HG03064 (cell line): ENCODE results near the gene ODR4.
"Not testable (repeated sequence)": the region's sequence is repeated elsewhere in the genome, so short reads cannot be mapped to it uniquely, and the experiment has no call there.

Experiments used
- ATAC-seq: cut with Tn5 transposase; IDR thresholded peaks from one replicate; pipeline ENCODE4 v1.9.1; 2021; ENCODE audit warnings: low read depth; ENCODE audit not compliant: unreplicated experiment

The ODR4 gene

DNA sequence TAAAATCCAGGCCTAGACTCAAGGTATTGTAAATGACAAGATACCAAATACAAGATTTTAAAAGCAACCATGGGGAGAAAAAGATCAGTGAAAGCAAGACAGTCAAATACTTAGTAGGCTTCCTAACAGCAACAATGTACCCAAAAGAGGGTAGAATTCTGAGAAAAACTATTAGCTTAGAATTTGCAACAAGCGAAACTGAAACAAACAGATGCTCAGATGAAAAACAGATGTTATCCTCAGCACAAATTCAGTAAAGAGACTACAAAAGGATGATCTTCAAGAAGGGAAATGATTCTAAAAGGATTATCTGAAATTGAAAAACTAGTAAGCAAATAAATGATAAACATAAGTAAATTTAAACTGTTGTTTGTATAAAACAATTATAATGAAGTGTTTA is 45.3 kb downstream of the ODR4 start:
- peak; percentile 96 for ATAC-seq

DNA sequence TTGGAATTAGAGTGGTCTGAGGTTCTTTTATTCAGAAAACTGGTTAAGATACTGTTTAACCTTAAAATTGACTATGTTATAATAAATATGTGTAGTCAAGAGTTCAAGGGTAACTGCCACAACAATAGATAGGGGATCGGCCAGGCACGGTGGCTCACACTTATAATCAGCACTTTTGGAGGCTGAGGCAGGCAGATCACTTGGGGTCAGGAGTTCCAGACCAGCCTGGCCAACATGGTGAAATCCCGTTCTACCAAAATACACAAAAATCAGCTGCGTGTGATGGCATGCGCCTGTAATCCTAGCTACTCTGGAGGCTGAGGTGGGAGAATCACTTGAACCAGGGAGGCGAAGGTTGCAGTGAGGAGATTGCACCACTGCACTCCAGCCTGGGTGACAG is 45.8 kb downstream of the ODR4 start:
- ATAC-seq: no peak

DNA sequence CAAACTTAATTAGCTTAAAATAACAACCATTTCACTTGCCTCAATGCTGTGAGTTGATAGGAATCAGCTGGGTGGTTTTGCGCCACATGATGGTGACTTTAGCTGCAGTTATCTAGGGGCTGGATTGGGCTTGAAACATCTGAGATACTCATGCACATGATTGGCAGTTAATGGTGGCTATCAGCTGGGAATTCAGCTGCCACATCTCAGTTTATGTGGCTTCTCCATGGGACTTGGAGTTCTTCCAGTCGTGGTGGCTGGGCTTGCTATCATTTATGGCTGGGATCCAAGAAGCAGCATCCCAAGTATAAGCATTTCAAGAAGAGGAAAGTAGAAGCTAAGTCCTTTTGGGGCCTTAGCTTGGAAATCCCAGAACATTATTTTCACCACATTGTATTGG is 48.9 kb downstream of the ODR4 start:
- no peak for ATAC-seq

DNA sequence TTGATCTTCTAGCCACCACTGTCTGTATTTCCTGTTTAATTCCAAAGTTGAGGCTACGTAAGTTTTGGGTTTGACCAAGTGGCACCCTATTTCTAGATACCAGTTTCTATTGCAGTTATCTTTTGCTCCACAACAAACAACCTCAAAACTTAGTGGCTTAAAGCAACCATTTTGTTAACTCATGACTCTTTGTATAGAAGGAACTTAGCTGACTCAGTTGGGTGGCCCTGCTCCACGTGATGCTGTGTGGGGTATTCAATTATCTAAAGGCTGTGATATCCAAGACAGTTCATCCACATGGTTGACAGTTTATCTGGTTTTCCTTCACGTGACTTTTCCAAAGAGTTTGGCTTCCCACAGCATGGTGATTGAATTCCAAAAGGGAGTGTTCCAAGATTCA is 50.5 kb downstream of the ODR4 start:
- ATAC-seq: no peak

DNA sequence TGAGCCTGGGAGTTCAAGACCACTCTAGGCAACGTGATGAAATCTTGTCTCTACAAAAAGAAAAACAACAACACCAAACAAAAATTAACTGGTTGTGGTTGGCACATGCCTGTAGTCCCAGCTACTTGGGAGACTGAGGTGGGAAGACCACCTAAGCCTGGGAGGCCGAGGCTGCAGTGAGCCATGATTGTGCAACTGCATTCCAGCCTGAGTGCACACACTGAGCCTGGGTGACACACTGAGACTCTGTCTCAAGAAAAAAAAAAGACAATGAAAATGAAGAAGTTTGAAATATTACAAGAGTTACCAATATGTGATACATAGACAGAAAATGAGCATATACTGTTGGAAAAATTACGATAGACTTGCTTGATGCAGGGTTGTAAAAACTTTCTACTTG is 53.4 kb downstream of the ODR4 start:
- no peak for ATAC-seq

DNA sequence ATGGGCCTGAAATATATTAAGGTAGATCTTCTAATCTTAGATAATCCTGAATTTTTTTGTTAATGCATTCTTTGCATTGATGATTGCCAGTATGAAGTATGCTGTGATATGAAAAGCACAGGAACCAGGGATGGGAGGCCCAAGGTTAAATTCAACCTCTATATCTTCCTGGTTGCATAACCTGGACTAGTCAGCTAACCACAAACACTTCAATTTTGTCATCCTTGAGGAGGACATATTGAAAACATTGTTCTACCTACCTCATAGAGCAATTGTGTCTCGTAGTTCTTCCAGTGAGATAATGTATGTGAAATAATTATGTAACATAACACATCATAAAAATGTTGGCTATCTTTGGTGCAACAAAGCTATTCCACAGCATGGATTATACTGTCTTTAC is 59.7 kb downstream of the ODR4 start:
- no peak for ATAC-seq

DNA sequence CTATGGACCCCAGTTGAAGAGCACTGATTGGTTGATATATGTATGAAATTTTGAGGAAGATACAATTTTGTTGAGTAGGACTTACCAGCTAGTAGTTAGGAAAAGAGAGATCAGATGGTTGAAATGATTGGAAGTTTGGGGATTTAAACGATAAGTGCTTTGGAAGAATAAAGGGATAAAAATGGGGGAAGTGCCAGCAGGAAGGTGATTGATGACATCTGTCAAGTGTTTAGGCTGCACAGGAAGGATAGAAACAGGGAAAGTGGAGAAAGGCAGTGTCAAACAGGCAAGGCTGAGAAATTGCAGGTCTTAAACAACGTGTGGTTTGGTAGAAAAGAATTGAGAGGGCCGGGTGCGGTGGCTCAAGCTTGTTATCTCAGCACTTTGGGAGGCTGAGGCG is 62.9 kb downstream of the ODR4 start:
- no peak for ATAC-seq

DNA sequence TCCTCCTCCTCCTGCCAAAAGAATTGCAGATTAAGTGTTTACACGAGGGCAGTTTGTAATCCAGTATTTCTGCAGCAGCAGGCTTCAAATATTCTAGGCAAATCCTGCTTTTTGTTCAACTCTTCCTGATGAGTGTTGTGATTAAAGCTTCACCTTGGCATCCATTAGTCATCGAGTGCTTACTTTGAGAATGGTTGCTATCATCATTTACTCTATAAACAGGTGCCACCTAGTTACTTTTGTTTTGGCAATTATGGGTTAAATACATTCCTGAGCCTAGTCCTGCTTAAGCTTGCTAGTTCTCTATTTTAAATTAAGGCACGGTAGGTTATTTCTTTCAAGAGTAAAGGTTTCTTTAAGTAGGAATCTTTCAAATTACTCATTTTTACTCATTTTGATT is 64.9 kb downstream of the ODR4 start:
- ATAC-seq: no peak

DNA sequence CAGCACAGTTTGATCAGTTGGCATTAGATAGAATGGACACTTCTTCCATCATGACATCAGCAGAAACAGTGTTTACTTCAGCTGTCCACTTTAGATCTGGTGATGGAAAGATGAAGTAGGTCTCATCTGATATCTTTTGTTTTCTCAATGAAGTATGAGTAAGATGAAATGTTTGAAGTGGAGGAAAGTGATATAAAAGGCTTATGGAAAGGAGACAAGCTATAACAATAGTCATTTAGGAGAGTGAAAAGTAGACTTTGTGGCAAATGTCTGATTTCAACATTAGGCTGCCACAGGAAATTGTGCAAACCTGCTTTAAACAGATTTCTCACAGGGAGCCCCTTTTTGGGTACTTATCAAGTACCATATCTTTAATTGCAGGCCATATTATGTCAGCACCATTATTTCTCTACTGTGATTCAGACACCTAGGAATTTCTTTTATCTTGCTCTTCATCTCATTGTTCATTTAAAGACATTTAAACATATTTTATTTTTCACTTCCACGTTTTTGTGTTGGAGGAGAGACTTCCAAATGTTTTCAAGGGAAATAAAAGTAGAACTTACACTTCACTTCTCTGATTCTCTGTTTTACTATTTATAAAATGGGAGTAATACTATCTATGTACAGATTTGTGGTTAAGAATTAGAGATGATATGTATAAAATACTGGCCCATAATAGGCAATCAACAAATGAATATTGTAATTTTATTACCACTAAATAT is 67.2 kb downstream of the ODR4 start:
- ATAC-seq: no peak

DNA sequence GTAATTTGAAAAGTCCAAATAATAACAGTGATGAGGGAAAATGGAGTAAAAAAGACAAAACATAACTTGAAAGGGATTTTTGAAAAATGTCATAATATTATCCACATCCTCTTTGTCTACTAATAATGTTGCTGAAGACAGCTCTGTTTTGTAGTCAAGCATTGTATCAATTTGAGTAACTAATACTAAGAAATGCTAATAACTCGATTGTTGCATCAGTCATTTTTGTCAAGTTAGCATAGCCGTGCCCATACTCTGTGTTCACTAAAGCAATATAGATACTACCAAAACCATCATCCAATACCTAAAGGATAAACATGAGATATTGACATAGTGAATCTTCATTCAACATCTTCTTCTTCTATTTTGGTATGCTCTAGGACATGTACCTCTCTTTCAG is 68.0 kb downstream of the ODR4 start:
- no peak for ATAC-seq

DNA sequence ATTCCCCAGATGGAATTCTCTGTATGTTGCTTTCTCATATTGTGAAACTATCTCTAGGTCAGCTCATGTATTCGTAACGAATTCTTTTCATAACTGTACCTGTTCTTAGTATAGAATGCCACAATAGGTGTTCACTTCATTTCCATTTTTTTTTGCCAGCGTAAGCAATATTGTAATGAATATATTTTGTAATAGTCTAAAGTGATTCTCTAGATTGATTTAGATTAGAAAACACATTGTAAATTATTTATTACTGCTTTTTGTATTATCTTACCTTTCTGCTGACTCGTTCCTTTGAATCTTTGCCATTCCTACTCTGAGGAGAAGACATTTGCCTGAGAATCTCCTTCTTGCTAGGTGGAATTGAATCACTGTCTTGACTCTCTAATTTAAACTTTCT is 70.5 kb downstream of the ODR4 start:
- no peak for ATAC-seq

DNA sequence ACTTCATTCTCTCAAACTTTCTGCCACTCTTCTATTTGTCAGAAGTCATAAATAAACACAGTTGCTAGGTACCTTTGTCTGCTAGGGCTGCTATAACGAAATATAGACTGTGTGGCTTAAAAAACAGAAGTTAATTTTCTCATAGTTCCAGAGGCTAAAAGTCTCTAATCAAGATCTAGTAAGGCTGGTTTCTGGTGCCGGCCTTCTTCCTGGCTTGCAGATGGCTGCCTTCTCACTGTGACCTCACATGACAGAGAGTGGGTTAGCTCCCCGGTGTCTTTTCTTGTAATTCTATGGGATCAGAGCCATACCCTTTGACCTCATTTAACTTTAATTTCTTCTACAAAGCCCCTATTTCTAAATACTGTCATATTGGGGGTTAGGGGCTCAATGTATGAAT is 79.3 kb downstream of the ODR4 start:
- ATAC-seq: no peak

DNA sequence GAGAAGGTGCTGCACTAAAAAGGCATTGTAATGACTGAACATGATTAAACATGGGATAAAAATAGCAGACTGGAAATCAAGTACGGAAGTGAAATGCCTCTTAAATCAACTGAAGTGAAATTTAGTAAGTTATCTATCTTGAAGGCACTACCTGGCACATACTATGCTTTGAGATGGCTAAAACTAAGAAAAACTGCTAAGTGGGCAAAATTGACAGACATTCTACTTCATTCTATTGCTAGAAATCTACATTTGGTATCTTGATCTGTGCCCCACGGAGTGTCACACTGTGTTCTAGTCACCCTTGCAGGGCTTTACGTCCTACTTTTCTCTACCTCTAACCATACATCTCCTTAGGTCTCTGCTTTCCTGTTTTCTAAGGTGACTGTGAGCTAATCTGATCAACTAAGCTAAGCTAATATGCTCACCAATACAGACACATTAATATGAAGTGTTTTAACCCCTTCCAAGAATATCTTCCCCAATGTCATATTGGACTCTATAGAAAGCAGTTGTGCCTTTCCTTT is 81.2 kb downstream of the ODR4 start:
- ATAC-seq: no peak

DNA sequence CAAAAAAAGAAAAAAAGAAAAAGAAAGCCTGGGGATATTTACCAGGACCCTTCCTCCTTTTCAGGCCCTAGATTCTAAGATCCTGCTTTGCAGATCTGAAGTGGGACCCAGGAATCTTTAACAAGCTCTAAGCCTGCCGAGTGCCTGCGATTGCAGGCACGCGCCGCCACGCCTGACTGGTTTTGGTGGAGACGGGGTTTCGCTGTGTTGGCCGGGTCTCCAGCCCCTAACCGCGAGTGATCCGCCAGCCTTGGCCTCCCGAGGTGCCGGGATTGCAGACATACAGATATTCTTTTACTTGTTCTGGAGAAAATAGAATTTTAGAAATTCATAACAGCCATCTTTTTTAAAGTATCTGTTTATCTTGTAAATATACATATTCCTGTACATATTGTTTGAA is 83.5 kb downstream of the ODR4 start:
- ATAC-seq: not testable (repeated sequence)

DNA sequence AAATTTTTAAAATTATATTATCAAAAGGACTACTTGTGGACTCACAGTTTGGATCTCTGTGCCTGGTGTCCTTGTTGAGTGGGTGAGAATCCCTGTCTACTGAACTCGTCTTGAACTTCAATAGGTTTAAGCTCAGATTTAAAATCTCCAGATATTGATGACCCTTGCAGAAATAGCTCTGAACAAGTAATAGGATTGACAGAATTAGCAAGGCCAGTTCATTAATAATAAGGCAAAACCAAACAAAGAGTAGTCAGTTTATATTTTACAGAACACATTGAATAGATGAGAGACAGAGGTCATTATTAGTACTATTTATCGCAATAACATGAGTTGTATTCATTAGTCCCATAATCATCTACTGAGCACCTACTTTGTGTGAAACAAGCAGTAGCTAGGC is 85.4 kb downstream of the ODR4 start, which contains the start of gene PDC:
Gene PDC, minus strand, starts transcription at position 101 of the 400 bp plus-strand sequence. CDS start 11,655 bp downstream, outside the sequence.
- ATAC-seq: no peak

DNA sequence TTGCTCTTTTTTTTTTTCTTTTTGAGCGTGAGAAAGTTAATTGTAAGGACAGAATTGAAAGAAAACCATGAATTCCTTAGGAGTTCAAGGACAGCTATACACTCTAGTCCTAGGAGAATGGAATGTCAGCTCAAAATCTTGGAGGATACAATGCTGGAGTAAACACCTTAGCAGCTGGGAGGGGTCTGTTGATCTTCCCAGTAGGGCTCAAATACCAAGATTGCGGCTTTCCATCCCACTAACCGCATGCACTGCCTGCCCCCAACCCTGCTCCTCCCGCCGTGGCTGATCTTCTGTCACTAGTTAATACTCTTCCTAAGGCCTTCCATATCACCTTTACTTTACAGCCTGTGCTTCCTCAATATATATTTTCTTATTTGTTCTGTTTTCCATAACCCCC is 87.9 kb downstream of the ODR4 start:
- ATAC-seq: no peak

DNA sequence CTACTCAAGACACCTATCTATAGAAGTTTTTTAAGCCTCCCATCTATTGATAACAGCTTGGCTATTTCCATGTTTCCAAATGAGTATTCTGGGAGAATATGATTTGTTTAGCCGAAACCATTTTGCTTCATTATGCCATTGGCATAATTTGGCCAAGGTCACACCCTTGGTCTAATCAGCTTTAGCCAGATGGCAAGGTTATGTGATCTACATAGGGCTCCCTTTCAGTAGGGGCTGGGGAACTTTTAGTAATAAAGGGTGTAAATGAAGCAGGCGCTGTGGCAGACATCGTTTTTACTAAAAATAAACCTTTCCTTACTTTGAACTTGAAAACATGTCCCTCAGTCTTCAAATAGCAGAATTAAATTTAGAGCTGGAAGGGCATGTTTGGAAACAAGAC is 88.3 kb downstream of the ODR4 start:
- ATAC-seq: no peak

DNA sequence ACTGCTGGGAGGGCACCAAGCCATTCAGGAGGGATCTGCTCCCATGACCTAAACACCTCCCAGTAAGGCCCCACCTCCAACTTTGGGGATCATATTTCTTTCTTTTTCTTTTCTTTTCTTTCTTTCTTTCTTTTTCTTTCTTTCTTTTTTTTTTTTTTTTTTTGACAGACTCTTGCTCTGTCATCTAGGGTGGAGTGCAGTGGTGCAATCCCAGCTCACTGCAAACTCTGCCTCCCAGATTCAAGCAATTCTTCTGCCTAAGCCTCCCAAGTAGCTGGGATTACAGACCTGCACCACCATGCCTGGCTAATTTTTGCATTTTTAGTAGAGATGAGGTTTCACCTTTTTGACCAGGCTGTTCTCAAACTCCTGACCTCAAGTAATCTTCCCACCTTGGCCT is 89.9 kb downstream of the ODR4 start:
- ATAC-seq: not testable (repeated sequence)

DNA sequence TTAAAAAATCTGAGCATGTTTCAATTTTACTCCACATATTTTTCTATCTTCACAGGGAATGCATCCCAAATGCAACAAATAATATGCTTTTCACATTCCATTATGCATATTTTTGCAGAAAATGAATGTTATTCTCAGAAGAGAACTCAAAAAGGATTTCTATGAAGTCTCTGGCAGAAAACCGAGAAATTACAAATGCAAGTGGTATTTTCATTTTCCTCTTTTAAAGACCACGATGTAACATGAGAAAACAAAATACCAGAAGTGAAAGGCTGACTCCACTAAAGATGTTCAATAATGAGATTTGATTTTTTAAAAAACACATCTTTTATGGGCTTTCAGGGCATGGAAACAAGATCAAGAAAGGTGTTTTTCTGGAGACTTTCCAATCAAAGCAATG is 90.3 kb downstream of the ODR4 start:
- no peak for ATAC-seq
